ENCODE results near the gene TPRX1.
"Not testable (repeated sequence)": the region's sequence is repeated elsewhere in the genome, so short reads cannot be mapped to it uniquely, and the experiment has no call there.

Gene TPRX1

GRCh38 chr19:47768604-47769003, 35.7 kb downstream of the TPRX1 start:
- TF ChIP-seq, protein P1, sequence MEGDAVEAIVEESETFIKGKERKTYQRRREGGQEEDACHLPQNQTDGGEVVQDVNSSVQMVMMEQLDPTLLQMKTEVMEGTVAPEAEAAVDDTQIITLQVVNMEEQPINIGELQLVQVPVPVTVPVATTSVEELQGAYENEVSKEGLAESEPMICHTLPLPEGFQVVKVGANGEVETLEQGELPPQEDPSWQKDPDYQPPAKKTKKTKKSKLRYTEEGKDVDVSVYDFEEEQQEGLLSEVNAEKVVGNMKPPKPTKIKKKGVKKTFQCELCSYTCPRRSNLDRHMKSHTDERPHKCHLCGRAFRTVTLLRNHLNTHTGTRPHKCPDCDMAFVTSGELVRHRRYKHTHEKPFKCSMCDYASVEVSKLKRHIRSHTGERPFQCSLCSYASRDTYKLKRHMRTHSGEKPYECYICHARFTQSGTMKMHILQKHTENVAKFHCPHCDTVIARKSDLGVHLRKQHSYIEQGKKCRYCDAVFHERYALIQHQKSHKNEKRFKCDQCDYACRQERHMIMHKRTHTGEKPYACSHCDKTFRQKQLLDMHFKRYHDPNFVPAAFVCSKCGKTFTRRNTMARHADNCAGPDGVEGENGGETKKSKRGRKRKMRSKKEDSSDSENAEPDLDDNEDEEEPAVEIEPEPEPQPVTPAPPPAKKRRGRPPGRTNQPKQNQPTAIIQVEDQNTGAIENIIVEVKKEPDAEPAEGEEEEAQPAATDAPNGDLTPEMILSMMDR (IDR thresholded peaks at IDR 0.05; ENCODE audit: low read depth, low read length, missing control alignments): no peak
- no peak overlapping the region for H3K4me3 ChIP-seq (ENCODE audit: low read depth, low read length)
- no peak for DNase-seq (ENCODE audit: low read depth)
- in situ Hi-C loops (cut with HindIII; ENCODE audit: low sequenced_read_pairs): no loop called here

GRCh38 chr19:47767349-47767748, 37.0 kb downstream of the TPRX1 start:
- in situ Hi-C loops (cut with HindIII; ENCODE audit: low sequenced_read_pairs): no loop called here
- TF ChIP-seq, protein P1 (IDR thresholded peaks at IDR 0.05; ENCODE audit: low read depth, low read length, missing control alignments): no peak
- DNase-seq (ENCODE audit: low read depth): no peak
- H3K4me3 ChIP-seq (ENCODE audit: low read depth, low read length): no peak overlapping the region

GRCh38 chr19:47766670-47767069, 37.7 kb downstream of the TPRX1 start:
- in situ Hi-C loops (cut with HindIII; ENCODE audit: low sequenced_read_pairs): no loop called here
- TF ChIP-seq, protein P1 (IDR thresholded peaks at IDR 0.05; ENCODE audit: low read depth, low read length, missing control alignments): no peak
- DNase-seq (ENCODE audit: low read depth): no peak
- H3K4me3 ChIP-seq (ENCODE audit: low read depth, low read length): no peak overlapping the region

DNA sequence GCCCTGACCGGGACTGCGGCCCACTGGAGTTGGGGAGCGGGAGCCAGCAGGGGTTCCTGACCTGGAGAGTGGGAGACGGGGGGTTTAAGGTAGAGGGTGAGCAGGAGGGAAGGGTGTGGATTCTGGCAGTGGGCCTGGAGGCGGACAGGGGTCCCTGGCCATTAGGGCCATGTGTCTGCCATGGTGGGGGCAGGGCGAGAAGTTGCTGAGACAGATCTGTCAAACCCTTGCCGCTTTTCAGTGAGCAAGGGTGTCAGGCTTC, 38.1 kb downstream of the TPRX1 start:
- in situ Hi-C loops (cut with HindIII; ENCODE audit: low sequenced_read_pairs): no loop called here
- TF ChIP-seq, protein P1 (IDR thresholded peaks at IDR 0.05; ENCODE audit: low read depth, low read length, missing control alignments): no peak
- no peak for DNase-seq (ENCODE audit: low read depth)
- no peak overlapping the region for H3K4me3 ChIP-seq (ENCODE audit: low read depth, low read length)

- TF ChIP-seq, protein P1 (IDR thresholded peaks at IDR 0.05; ENCODE audit: low read depth, low read length, missing control alignments): peak; percentile 83
- H3K4me3 ChIP-seq (ENCODE audit: low read depth, low read length): no peak overlapping the region
- peak; percentile 19 for DNase-seq (ENCODE audit: low read depth)
- in situ Hi-C loops (cut with HindIII; ENCODE audit: low sequenced_read_pairs): no loop called here
Measured at GRCh38 chr19:47765523-47766358, 38.6 kb downstream of the TPRX1 start.

DNA sequence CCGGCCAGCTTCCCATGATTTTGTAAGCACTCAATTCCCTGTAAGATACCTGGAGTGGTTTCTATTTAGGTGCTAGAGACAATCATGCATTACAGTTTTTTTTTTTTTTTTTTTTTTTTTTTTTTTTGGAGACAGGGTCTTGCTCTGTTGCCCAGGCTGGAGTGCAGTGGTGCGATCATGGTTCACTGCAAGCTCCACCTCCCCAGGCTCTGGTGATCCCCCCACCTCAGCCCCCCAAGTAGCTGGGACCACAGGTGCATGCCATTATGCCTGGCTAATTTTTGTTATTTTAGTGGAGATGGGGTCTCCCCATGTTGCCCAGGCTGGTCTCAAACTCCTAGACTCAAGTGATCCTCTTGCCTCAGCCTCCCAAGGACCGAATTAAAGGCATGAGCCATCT, 39.6 kb downstream of the TPRX1 start:
- H3K4me3 ChIP-seq (ENCODE audit: low read depth, low read length); in situ Hi-C loops (cut with HindIII; ENCODE audit: low sequenced_read_pairs); DNase-seq (ENCODE audit: low read depth): not testable (repeated sequence)

GRCh38 chr19:47762615-47763308, 41.6 kb downstream of the TPRX1 start:
- H3K4me3 ChIP-seq (ENCODE audit: low read depth, low read length): no peak overlapping the region
- TF ChIP-seq, protein P1 (IDR thresholded peaks at IDR 0.05; ENCODE audit: low read depth, low read length, missing control alignments): no peak
- in situ Hi-C loops (cut with HindIII; ENCODE audit: low sequenced_read_pairs): no loop called here
- DNase-seq (ENCODE audit: low read depth): no peak

Data from astrocyte of the cerebellum (primary cell).